ENCODE measurements around the gene OTUD5.

Gene OTUD5

DNA sequence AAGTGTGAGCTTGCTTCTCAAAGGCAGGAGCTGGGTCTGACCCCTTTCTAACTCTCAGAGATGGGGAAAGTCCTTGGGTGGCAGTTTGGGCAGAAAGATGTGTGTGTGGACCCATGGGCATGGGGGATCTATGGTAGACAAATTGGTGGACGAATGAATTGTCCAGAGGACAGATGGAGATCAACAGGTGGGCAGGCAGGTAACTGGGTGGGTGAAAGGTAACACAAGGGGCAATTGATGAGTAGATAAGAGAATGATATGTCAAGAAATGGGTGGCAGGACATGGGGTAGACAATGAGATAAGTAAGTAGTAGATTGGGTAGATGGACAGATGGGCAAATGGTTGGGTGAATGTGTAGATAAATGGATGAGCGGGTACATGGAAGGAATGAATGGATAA lies 17.2 kb upstream of the OTUD5 start:
- DNase-seq (ENCODE audit: extremely low spot score, insufficient read length, low read depth) (no peak), FAIRE-seq (no peak)

DNA sequence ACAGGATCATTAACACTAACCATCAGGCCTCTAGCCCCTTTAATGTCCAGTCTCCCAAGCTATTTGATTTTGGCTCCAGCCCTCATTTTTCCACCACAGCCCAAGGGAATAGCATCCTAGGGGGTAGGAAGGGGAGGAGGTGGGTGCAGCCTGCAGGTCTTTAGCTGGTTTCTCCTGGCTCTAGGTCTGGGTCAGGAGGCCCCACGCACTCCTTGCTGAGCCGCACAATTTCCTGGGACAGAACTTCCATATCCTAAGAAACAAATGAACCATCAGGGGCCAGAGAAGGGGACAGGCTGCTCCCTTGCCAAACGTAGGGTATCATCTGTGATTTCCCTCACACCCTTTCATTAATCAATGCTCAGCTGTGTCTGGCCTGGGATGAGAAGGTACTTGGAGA lies 16.6 kb upstream of the OTUD5 start:
- no peak for DNase-seq (ENCODE audit: extremely low spot score, insufficient read length, low read depth)
- FAIRE-seq, result no peak

DNA sequence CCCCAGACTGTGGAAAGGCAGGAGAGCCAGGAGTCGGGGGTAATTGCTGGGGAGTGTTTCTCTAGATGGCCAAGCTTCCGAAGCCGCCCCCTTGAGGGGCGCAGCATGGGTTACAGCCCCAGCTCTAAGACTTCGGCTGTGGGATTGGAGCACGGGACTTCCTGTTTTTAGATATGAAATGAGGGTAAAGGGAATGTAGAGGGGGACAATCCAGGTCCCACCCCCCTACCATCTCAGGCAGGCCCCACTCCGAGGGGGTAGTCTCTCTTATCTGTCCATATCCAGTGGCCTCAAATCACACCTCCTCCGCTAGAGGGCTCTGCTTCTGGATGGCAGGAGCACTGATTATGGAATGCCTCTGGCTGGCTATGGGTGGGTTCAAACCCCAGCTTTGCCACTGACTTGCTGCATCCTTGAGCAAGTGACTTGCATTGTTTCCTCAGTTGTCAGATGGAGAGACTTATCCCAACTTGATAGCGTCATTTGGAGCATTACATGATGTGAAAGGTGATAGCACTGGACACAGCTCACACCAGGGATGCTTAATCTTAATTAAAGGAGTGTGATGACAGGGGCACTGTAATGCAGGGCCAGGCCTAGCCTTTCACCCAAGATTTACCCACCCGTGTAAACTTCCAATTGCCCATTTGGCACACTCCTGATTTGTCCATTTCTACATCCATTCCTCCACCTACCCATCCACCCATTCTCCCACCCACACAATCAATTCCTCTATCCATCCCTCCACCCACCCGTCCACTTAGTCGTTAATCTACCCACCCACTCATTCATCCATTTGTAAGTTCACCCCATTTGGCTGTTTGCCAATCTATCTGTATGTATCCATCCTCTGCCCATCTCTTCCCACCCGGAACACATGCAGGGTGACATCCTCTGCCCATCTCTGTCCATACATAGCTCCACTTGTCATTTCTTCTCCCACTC lies 15.1 kb upstream of the OTUD5 start:
- FAIRE-seq, result peak; percentile 82
- DNase-seq (ENCODE audit: extremely low spot score, insufficient read length, low read depth), result no peak

DNA sequence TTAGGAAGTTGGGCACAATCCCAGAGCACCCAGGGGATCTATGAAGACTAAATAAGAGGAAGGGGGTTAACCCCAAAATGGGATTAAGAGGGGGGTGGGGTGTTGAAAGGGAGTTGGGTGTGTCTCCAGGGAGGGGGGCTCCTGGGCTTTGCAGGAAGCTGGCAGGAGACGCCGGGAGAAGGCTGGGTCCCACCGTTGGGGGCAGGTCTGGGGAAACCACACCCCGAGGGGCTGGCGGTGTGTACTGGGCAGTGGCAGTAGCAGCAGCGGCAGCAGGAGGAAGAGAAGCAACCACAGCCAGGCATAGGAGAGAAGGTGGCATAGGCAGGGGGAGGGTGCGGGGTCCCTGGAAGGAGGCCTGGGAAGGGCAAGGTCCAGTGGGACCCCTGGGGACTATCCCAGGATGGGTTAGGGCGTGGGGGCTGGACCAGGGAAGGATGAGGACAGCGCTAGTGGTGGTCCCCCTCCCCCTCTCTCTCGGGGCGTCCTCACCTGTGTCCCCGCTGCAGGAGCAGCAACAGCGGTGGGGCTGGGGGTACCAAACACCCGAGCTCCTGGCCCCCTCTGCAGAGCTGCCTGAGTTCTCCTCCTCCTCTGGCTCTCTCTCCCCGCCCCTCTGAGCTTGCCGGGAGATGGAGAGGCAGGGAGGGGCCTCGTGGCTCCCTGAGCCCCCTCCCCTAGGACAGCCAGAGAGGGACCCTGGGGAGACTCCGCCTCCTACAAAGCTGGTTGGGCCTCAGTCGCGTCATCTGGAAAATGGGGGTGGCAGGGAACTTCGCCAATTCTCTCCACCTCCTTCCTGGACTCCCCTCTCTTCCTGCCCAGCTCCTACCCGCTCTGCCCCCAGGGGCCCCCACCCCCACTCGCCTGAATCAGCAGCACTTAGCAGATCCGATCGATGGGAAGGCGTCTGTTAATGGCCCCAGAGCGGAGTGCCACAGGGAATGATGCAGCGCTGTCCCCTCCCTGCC lies 14.1 kb upstream of the OTUD5 start, which contains the start of gene KCND1:
KCND1 (minus strand) TSS at position 596 of the 971 bp plus-strand sequence. CDS start 1,573 bp downstream, outside the sequence.
- no peak for DNase-seq (ENCODE audit: extremely low spot score, insufficient read length, low read depth)
- FAIRE-seq, result no peak

DNA sequence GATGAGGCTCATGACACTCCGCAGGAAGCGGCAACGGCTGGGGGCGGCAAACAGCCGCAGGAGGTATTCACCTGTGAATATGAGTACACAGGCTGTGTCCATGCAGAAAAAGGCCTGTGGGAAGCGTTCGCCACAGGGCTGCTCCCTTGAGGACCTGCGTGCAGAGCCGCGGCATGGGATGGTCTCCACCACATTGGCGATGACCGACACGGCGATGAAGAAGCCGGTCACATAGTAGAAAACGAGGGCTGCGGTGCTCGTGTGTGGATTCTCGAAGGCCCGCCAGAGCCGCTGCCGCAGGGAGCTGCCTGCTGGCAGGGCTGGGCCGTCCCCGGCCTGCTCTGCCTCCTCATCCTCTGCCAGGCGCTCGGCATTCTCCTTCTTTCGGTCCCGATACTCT lies 12.1 kb upstream of the OTUD5 start:
- DNase-seq (ENCODE audit: extremely low spot score, insufficient read length, low read depth) (no peak), FAIRE-seq (no peak)

DNA sequence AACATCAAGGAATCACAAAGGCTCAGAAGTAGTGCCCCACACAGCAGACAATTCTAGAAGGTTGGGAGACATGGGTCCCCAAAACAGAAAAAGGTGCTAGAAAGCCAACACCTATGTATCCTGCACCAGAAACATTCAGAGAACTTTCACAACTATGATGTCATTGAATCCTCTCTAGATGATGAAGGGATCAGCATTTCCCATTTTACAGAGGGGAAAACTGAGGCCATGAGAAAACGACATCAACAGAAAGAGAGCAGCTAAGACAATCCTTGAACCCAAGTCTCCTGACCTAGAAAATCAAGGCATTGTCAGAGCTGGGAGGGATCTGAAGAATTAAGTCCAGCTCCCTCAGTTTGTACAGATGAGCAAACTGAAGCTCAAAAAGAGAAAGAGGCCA lies 11.0 kb upstream of the OTUD5 start:
- FAIRE-seq (no peak), DNase-seq (ENCODE audit: extremely low spot score, insufficient read length, low read depth) (no peak)

DNA sequence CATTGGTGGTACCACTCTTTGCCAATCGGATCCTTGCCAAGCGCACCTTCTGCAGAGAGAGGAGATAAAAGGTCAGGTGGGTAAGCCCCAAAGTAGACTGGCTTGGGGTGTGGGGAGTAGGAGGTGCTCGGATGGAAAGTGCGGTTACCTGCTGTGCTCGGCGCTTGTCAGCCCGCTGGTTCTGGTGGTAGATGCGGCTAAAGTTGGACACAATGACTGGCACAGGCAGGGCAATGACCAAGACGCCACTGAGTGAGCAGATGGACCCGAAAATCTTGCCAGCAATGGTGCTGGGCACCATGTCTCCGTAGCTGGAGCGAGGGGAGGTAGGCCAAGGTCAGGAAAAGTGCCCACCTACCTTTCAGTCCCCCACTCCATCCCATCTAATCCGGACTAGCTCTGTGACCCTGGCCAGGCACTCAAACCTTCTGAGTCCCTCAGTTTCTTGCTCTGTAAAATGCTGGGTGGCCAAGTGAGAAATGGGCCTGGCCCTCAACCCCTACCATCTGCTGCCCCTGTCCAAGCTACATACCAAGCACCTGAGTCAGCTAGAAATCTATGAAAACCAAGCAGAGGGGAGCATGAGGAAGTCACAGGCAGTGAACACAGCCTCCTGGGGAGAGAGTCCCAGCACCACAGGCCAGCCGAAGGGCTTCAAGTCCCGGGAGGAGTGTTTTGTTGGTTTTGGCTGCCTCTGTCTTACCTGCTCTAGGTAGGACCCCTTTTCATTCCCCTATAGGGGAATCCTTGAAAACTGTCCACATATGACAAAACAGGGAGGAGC lies 9.6 kb upstream of the OTUD5 start:
- no peak for DNase-seq (ENCODE audit: extremely low spot score, insufficient read length, low read depth)
- FAIRE-seq, result no peak

DNA sequence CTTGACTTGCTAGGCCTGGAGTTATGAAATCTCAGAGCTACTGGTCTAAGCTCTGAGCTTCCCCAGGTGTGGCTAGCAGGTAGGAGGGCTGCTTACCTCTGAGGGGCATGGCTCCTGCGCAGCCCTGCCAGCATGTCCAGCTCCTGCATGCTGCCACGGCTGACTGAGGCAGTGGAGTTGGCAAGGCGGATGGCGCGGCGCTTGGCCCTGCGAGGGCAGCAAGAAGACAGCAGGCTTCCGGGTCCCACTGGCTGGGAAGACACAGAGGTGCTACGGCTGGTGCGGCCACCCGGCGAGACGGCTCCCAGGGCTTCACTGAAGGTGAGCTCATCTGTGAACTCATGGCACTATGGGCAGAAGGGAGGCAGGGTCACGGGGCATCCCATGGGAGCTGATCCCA lies 8.6 kb upstream of the OTUD5 start:
- FAIRE-seq (no peak), DNase-seq (ENCODE audit: extremely low spot score, insufficient read length, low read depth) (no peak)

DNA sequence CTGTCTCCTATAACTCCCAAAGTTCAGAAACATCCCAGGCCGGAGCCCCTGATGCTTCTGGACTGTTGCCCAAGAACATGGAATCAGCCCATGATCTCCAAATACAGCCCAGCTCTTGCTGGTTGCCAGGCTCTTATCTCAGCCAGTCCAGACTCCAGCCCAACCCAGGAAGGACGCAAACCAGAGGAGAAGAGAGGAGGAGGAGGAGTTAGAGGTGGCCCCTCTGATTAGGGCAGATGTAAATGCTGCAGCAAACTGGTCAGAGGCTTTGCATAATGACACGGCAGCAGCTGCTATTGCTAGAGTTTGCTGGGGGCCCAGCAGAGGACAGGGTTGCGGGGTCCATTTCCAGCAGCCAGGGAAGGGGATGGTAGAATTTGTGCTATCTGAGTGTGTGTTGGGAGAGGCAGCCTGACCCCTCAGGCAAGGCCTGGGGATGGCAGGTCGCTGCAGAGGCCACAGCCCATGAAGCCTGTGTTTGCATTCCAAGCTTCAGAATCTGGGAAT lies 4.2 kb upstream of the OTUD5 start:
- no peak for DNase-seq (ENCODE audit: extremely low spot score, insufficient read length, low read depth)
- no peak for FAIRE-seq

DNA sequence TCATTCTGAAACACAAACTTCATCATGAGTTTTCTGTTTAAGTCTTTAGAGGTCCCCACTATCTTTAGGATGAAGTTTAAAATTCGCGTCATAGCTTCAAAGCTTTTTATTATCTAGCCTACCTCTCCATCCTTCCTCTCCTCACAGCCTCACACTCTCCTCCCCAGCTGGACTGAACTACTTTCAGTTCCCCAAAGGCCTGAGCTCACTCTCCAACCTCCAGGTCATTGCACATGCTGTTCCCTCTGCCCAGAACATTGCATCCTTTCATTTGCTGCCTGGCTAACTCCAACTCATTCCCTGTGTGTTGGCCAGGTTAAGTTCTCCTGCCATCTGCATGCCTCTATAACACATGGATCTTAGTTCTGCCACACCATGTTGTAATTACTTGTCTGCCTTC lies 2.9 kb upstream of the OTUD5 start:
- FAIRE-seq (peak; percentile 61), DNase-seq (ENCODE audit: extremely low spot score, insufficient read length, low read depth) (no peak)

DNA sequence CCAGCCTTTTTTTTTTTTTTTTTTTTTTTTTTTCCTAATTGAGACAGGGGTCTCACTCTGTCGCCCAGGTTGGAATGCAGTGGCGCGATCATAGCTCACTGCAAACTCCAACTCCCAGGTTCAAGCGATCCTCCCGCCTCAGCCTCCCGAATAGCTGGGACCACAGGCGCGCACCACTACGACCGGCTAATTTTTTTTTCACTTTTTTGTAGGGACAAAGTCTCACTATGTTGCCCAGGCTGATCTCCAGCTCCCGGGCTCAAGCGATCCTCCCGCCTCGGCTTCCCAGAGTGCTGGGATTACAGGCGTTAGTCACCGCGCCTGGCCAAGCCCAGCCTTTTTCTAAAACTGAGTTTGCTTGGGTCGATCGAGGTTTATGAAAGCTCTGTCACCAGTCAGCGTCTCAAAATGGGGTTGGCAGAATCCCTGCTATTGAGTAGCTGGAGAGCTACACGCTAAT lies 1.3 kb upstream of the OTUD5 start:
- FAIRE-seq (no peak), DNase-seq (ENCODE audit: extremely low spot score, insufficient read length, low read depth) (no peak)

DNA sequence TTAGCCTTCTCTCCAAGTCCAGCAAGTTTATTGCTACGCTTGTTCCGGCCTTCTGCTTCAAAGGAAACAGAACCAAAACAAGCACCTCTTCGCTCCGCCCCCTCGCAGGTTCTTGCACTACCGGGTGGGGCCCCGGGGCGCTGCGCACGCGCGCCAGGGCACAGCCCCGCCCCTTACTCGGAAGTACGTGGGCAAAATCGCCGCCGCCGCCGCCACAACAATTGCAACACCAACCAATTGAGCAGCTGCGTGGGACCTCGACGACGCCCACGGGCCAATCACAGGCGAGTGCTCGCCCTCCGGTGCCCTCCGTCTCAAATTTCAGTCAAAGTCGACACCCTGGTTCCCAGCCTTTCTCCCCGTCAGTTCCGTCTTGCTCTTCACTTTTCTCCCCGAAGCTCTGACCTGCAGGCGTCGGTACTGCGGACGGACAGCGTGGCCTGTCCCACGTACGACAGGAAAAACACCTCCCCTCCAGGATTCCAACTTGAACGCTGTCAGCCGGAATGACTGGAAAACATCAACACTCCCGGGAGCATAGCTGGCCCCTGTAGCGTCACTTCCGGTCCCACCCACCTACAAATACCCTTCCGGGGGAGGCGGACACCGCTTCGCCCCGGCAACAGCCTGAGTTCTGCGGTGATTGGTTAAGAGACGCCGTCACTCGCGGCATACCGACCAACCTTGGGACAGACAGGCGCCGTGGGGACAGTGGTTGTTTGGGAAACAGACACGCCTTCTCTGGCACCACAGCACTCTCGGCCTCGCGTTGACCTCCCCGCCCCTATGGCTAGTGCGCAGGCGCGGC lies 624 bp upstream of the OTUD5 start:
- FAIRE-seq (peak; percentile 100), DNase-seq (ENCODE audit: extremely low spot score, insufficient read length, low read depth) (peak; percentile 77)

DNA sequence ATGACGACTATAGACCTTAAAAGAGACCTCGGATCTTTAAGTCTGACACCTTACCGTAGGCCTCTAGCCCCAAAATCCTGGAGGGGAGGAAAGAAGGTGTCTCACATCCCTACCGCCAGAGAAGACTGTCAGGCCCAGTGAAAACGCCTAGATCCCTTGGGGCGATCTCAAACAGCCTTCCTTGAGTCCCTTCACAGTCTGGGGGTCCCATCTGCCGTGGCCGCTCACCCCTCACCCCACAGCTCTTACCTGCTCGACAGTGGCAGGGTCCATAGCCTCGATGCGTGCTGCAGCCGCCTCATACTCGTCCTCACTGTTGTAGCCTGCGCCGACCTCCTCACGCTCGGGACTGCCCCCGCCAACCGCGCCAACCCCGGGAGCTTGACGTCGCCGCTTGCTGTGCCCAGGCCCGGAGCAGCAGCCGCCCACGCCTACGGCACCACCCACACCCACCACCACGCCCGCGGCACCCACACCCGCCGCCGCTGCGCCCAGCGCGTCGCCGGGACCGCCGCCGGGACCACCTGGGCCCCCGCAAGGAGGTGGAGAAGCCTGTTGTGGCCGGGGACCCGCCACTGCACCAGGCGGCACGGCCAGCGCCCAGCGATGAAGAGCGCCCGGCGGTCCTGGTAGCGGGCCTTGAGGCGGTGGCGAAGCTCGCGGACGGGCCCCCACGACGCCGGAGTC lies 536 bp downstream of the OTUD5 start:
- FAIRE-seq (no peak), DNase-seq (ENCODE audit: extremely low spot score, insufficient read length, low read depth) (no peak)

DNA sequence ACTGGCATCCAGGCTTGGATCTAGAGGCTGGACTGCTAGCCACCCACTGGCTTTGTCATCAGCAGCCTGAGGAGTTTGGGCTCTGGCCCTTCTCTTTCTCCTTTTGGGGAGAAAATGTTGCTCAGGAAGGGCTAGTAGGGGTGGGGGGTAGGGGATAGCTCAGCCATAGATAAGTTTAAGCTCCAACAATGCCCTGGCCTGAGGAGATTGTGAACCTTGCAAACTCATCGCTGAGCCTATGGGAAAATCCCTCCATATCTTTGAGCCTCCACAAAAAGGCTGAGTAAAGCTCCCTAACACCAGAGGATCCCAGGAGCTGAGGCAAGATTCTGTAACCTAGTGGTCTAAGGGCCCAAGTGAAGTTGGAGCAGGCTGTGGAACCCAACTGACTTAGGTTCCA lies 8.8 kb downstream of the OTUD5 start:
- DNase-seq (ENCODE audit: extremely low spot score, insufficient read length, low read depth) (no peak), FAIRE-seq (no peak)

DNA sequence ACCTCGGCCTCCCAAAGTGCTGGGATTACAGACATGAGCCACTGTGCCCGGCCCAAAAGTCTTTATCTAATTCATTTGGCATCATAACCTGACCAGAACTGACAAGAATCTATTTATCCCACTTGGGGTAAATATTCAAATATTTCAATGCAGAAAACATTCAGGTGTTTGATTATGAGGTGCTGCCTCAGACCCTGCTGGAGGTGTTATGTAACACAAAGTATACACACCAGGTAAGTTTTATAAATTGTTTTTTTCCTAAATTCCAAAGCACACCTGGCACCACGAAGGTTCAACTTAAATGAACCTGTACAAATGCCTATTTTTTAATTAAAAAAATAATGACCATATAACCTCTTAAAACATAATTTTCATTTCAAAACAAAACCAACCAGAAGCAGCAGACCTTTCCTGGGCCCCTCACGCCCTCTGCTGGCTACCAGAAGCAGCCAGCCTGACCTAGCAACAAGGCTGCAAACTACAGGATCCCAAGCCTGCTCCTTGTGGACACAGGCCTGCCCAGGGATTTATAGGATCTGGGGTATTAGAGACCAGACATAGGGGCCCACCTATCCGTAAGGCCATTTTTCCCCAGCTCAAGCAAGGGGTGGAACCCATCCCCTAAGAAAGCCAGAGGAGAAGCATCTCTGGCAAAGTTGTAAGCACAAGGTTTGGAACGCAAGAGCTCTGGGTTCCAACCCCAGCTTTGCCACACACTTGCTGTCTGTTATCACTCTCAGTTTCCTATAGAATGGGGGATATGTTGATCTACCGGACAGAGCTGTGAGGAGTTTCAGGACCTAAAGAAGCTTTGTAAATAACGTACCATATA lies 11.7 kb downstream of the OTUD5 start:
- DNase-seq (ENCODE audit: extremely low spot score, insufficient read length, low read depth) (no peak), FAIRE-seq (peak; percentile 80)

DNA sequence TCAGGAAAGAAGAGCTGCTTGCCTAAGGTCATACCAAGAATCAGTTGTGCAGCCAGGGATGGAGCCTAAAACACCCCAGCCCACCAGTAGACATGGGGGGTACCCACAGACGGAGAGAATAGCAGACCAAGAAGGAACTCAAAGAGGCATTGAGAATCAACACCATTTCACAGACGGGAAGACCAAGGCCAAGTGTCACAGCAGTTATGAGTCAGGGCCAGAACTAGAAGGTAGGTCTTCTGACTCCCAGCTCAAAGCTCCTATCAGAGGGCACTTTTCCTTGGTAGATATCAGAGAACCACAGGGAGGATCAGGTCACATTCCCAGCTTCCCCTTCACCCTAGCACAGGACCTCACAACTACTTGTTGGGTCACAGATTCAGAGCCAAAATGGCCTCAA lies 14.5 kb downstream of the OTUD5 start:
- no peak for DNase-seq (ENCODE audit: extremely low spot score, insufficient read length, low read depth)
- FAIRE-seq, result no peak

DNA sequence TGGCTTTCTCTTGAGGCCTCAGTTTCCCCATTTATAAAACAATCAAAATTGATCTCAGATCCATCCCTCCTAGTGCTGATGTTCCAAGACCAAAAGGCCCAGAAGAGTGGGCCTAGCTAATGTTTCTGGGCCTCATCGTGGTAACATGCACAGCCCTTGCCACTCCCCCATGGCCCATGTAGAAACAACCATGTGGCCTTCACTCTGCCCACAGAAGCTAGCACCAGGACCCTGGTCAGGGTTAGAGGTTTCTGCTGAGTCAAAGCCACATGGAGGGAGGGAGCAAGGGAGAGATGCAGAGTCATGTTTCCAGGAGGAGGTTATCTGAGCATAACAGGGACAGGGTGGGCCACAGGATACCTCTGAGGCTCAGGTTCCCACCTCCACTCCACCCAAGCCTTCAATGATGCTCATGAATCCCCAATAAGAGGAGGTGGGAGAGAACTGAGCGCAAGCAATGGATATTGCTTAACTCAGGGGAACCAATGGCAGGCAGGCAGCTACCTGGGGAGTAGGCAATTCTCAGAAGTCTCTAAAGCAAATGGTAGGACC lies 16.9 kb downstream of the OTUD5 start:
- DNase-seq (ENCODE audit: extremely low spot score, insufficient read length, low read depth) (no peak), FAIRE-seq (no peak)

All from GM18507 (cell line).